Mucosa of descending colon (tissue), 3 donors: Measurements from ENCODE around the gene CD99. TPM values are rescaled to one million over a fixed set of nuclear protein-coding genes. Genes with fewer than 3 reads are reported as not detected.
A peak's percentile ranks its signal among the peaks of the same experiment; 100 is the strongest.

Source experiments
- ATAC-seq: fragments of 200-7000 bp; cut with Tn5 transposase; one replicate; pipeline ENCODE4 v1.9.1; 2020; ENCODE audit warnings: mild to moderate bottlenecking, moderate library complexity
- DNase-seq, 3 donors: peaks; one replicate each; pipeline ENCODE4 v3.0.0-alpha.2; 2020
- H3K36me3 ChIP-seq: fragments of 200-600 bp; one replicate; pipeline ENCODE4 v1.8.0; 2021; ENCODE audit warnings: low read depth, mild to moderate bottlenecking
- H3K4me1 ChIP-seq: fragments of 200-600 bp; one replicate; pipeline ENCODE4 v1.8.0; 2021; ENCODE audit warnings: low read depth, mild to moderate bottlenecking
- H3K4me3 ChIP-seq: fragments of 200-600 bp; one replicate; pipeline ENCODE4 v1.8.0; 2021; ENCODE audit warnings: mild to moderate bottlenecking
- H3K9me3 ChIP-seq: fragments of 200-600 bp; one replicate; pipeline ENCODE4 v1.8.0; 2021; ENCODE audit warnings: mild to moderate bottlenecking
- intact Hi-C, 2 donors: fragments of 100-400 bp; cut with DNase I in 1 of 2; cut with micrococcal nuclease in 1 of 2; formaldehyde crosslinking; loops; one replicate each; pipeline versions ENCODE4 v1.11.0 to v1.11.1; 2022; cut with DNase I, micrococcal nuclease
- total RNA-seq, 3 donors: library from RNA; stranded (reverse); fragmentation: NEBNext Ultra II Directional in 2 of 3; extraction: Animal tissue kit (Norgen Biotek cat#: 25700) in 2 of 3; gene quantifications; one replicate each; pipeline versions ENCODE4 v1.2.1 to v1.2.4, GENCODE V29; 2021 to 2023
- TF ChIP-seq, protein P1 (sequence below): fragments of 200-600 bp; IDR thresholded peaks from one replicate; pipeline ENCODE4 v1.8.0; 2022; ENCODE audit warnings: antibody characterized with exemption, mild to moderate bottlenecking
- donor health status: DM: no; HTN: no; CAD: no; lungs with moderate emphysema.
- donor health status: DM: no; HTN: no; CAD: no.
- donor health status: DM: no; HTN: yes; CAD: no.

The CD99 gene
- total RNA-seq, 3 donors from 2014 or later: 147 to 326 (median 171) TPM

DNA sequence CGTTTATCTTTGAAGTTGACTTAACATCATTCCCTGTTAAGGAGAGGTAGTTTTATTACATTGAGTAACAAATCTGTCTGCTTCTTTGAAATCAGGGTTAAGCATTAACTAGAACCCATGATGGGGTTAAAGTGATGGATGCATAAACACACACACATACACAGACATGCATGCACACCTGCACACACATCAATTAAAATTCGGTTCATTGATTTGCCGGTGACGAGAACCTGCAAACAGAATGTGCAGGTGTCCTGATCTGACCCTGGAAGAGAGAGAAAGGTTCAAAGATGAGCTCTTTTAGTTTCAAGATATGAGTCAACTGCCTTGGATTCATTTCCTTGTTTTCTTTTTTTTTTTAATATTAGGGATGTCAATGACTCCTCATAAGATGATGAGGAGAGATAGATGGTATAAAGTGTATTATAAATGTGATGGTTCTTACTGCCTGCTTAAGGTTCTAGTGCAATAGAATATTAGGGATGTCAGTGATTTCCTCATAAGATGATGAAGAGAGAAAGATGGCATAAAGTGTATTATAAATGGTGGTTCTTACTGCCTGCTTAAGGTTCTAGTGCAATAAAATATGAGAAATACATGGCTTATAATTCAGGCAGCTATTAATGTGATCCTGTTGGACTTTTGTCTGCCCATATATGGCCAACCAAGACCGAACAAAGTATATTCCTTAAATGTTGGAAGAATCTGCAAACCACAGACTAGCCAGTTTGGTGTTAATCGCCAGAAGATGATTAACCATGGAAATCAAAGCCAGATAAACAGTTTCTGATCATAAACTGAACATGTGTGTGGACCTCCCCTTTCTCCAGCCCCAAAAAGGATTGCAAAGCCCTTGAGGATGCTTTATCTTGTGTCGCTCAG lies 14.1 kb upstream of the CD99 start:
- no peaks in the 10 kb centered on the region for H3K36me3 ChIP-seq
- intact Hi-C loops: no loop called here
- DNase-seq (peak in 1 of 3 donors; percentile 33), ATAC-seq (peak; percentile 77)
- H3K9me3 ChIP-seq: no peaks in the 10 kb centered on the region
- TF ChIP-seq, protein P1, sequence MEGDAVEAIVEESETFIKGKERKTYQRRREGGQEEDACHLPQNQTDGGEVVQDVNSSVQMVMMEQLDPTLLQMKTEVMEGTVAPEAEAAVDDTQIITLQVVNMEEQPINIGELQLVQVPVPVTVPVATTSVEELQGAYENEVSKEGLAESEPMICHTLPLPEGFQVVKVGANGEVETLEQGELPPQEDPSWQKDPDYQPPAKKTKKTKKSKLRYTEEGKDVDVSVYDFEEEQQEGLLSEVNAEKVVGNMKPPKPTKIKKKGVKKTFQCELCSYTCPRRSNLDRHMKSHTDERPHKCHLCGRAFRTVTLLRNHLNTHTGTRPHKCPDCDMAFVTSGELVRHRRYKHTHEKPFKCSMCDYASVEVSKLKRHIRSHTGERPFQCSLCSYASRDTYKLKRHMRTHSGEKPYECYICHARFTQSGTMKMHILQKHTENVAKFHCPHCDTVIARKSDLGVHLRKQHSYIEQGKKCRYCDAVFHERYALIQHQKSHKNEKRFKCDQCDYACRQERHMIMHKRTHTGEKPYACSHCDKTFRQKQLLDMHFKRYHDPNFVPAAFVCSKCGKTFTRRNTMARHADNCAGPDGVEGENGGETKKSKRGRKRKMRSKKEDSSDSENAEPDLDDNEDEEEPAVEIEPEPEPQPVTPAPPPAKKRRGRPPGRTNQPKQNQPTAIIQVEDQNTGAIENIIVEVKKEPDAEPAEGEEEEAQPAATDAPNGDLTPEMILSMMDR: no peak
- H3K4me1 ChIP-seq: peaks cover 13% of the 10 kb centered on the region
- H3K4me3 ChIP-seq: no peak overlapping the region

DNA sequence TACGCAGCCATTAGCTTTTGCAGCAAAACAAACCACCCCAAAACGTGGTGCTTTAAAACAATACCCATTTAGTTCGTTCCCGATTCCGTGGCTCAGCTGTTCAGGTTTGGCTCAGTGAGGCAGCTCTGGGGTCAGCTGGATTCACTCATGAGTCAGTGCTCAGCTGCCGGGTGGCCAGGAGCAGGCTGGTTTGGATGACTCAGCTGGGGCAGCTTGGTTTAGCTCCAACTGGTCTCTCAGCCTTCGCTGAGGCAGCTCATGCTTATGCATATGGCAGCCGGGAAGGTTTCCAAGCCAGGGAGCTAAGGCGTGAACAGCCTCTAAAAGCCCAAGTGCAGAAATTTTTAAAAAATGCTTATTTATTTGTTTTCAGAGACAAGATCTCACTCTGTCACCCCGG lies 13.3 kb upstream of the CD99 start:
- TF ChIP-seq, protein P1: no peak

DNA sequence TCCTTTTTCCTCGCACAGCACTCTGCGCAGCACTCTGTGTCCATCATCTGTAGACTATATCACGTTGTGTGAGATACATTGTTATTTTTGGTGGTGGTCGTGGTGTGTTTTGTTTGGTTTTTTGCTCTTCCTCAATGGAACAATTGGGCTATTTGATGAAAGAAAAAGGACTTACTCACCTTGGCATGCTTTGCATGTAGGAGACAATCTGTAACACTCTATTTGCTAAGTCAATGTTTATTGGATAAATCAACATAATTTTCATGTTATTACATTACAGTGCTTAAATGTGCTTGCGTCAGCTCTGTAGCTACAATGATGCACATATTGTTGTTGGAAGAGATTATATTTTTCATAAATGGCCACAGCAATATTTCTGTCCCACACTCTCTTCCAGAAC lies 12.5 kb upstream of the CD99 start:
- Histone ChIP-seq H3K4me3 (no peak overlapping the region), H3K4me1 (peaks cover 13% of the 10 kb centered on the region), H3K9me3 (no peaks in the 10 kb centered on the region), H3K36me3 (no peaks in the 10 kb centered on the region)
- TF ChIP-seq, protein P1: no peak
- ATAC-seq (no peak), DNase-seq (no peak)
- intact Hi-C loops: no loop called here

More for the DNA sequence above, 13.3 kb upstream of the CD99 start:
- ATAC-seq (peak; percentile 68), DNase-seq (peak; percentile 60 to 78 (median 62))
- Histone ChIP-seq H3K36me3 (no peaks in the 10 kb centered on the region), H3K9me3 (no peaks in the 10 kb centered on the region), H3K4me1 (peaks cover 13% of the 10 kb centered on the region), H3K4me3 (no peak overlapping the region)
- intact Hi-C loops: no loop called here

DNA sequence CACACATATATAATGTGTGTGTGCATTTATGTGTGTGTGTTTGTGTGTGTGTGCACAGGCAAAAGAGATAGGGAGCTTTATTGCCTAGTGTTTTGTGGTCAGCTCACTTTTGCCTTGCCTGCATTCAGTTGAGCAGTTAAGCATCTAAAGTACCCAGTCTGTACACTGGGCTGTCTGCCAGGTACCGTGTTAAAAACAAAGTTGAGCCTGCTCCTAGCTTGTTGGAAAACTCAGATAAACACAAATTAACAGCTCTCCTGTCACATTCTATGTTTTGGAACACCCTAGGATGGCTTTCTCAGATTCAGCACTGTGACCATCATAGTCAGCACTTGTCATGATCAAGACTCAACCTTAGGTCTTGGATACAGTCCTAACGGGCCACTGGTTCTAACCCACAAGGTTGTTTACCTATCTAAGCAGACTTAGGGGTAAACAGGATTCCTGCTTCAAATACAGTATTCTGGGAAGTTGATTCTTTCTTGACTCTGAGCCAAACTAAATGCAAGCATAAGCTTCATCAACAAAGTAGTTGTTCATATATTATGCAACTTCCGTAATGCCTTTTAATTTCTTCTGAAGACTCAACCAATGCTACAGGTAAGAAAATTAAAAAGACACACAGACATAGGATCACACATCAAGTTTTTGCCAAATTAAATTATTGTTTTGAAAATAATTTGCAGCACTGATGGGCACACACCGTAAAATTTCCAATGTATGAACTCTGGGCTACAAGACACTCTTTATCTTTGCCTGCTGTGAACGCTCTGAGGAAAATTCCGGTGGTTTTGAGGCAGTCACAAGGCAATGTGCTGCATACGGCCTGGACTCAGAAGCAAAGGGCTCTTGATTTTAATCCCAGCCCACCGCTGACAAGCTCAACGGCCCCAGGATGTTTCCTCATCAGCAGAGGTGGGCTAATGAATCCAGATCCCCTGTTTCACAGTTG lies 11.3 kb upstream of the CD99 start:
- Histone ChIP-seq H3K4me1 (peaks cover 13% of the 10 kb centered on the region), H3K4me3 (no peak overlapping the region), H3K9me3 (no peaks in the 10 kb centered on the region), H3K36me3 (no peaks in the 10 kb centered on the region)
- ATAC-seq (peak; percentile 18), DNase-seq (peak in 1 of 3 donors; percentile 51)
- TF ChIP-seq, protein P1: no peak
- intact Hi-C loops: no loop called here

DNA sequence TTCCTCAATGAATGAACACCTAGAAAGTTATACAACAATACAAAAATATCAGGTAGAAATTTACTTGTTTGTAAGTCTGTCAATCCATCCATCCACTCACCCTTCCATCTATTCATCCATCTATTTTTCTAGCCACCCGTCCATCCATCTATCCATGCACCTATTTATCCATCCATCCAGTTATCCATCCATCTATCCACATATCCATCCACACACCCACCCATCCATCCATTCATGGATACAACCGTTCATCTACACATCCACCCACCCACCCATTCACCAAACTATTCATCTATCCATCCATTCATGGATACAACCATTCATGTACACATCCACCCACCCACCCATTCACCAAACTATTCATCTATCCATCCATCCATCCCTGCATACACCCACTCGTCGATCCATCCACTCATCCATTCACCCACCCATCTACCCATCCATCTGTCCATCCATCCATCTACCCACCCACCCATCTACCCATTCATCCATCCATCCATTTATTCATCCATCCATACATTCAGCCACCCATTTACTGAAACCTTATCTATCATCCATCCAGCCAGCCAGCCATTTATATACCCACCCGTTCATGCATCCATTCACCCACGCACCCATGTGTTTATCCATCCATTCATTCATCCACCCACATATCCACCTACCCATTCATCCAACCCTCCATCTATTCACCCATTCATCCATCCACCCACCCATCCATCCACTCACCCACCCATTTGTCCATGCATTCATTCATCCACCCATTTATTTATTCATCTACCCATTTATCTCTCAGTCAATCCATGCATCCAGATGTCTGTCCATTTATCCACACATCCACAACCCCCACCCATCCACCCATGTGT lies 10.4 kb upstream of the CD99 start:
- Histone ChIP-seq H3K9me3 (no peaks in the 10 kb centered on the region), H3K4me3 (no peak overlapping the region), H3K4me1 (peaks cover 13% of the 10 kb centered on the region), H3K36me3 (no peaks in the 10 kb centered on the region)
- DNase-seq: no peak
- intact Hi-C loops: no loop called here
- ATAC-seq: no peak
- TF ChIP-seq, protein P1: no peak
